HG03280 (cell line): ENCODE data around the gene SPEM3.

Experiments used
- ATAC-seq: cut with Tn5 transposase; IDR thresholded peaks from one replicate; pipeline ENCODE4 v1.9.1; 2021; ENCODE audit warnings: mild to moderate bottlenecking, moderate library complexity; ENCODE audit not compliant: unreplicated experiment

SPEM3 gene

GRCh38 chr17:7419819-7420610 is 8.6 kb upstream of the SPEM3 start, which contains the start of gene SPEM1:
SPEM1 (plus strand) TSS chr17:7420324; CDS start chr17:7420385, 61 bp downstream.
- ATAC-seq = no peak

- no peak for ATAC-seq
Measured at GRCh38 chr17:7421186-7421585, 7.5 kb upstream of the SPEM3 start.

- ATAC-seq = no peak
Measured at GRCh38 chr17:7423679-7424078, 5.0 kb upstream of the SPEM3 start.

- no peak for ATAC-seq
Measured at GRCh38 chr17:7425316-7425715, 3.3 kb upstream of the SPEM3 start, which contains the start of gene SPEM2. SPEM2 (plus strand) TSS chr17:7425616; CDS start chr17:7425689, 73 bp downstream.

- no peak for ATAC-seq
Measured at GRCh38 chr17:7425756-7426155, 2.9 kb upstream of the SPEM3 start.

- ATAC-seq = no peak
Measured at GRCh38 chr17:7426203-7426863, 2.3 kb upstream of the SPEM3 start.

GRCh38 chr17:7426896-7427489 is 1.7 kb upstream of the SPEM3 start:
- ATAC-seq = no peak

GRCh38 chr17:7427549-7427948 is 1.1 kb upstream of the SPEM3 start:
- no peak for ATAC-seq

GRCh38 chr17:7429722-7430121 is 1.1 kb downstream of the SPEM3 start:
- ATAC-seq = no peak

GRCh38 chr17:7431231-7431630 is 2.6 kb downstream of the SPEM3 start:
- no peak for ATAC-seq

GRCh38 chr17:7432296-7432695 is 3.6 kb downstream of the SPEM3 start:
- no peak for ATAC-seq

- ATAC-seq = peak; percentile 17
Measured at GRCh38 chr17:7435676-7436555, 7.3 kb downstream of the SPEM3 start.

GRCh38 chr17:7436556-7437368 is 8.1 kb downstream of the SPEM3 start:
- ATAC-seq = no peak

GRCh38 chr17:7437369-7437863 is 8.8 kb downstream of the SPEM3 start:
- no peak for ATAC-seq

- ATAC-seq = no peak
Measured at GRCh38 chr17:7437950-7438614, 9.4 kb downstream of the SPEM3 start.

- ATAC-seq = no peak
Measured at GRCh38 chr17:7438656-7439460, 10.2 kb downstream of the SPEM3 start.

- ATAC-seq = no peak
Measured at GRCh38 chr17:7439462-7440112, 10.9 kb downstream of the SPEM3 start, which contains the start of gene FGF11. FGF11 (plus strand) TSS chr17:7439512; CDS start chr17:7439621, 109 bp downstream.
